GM19468 (cell line): ENCODE measurements around the gene ITGAX.
"Not testable (repeated sequence)": the region's sequence is repeated elsewhere in the genome, so short reads cannot be mapped to it uniquely, and the experiment has no call there.

Experiments
- ATAC-seq: cut with Tn5 transposase; IDR thresholded peaks from one replicate; pipeline ENCODE4 v1.9.1; 2021; ENCODE audit warnings: mild to moderate bottlenecking, moderate library complexity, moderate number of reproducible peaks; ENCODE audit not compliant: unreplicated experiment; ENCODE audit errors: extremely low read depth

ITGAX gene

GRCh38 chr16:31354394-31355291 is at the start of gene ITGAX:
Gene ITGAX (plus strand): TSS chr16:31355176. CDS start chr16:31355255, 79 bp downstream.
- ATAC-seq = no peak

- ATAC-seq = no peak
Observed at GRCh38 chr16:31305219-31305618, 49.8 kb upstream of the ITGAX start.

GRCh38 chr16:31308381-31308780 is 46.6 kb upstream of the ITGAX start:
- not testable (repeated sequence) for ATAC-seq

- ATAC-seq = no peak
Observed at GRCh38 chr16:31322500-31322899, 32.5 kb upstream of the ITGAX start.

- ATAC-seq = no peak
Observed at GRCh38 chr16:31323959-31324629, 30.9 kb upstream of the ITGAX start.

GRCh38 chr16:31325171-31325570 is 29.8 kb upstream of the ITGAX start:
- no peak for ATAC-seq

- ATAC-seq = no peak
Observed at GRCh38 chr16:31327646-31328225, 27.2 kb upstream of the ITGAX start.

- no peak for ATAC-seq
Observed at GRCh38 chr16:31328322-31329052, 26.5 kb upstream of the ITGAX start.

GRCh38 chr16:31329671-31330552 is 25.1 kb upstream of the ITGAX start:
- no peak for ATAC-seq

- ATAC-seq = no peak
Observed at GRCh38 chr16:31330553-31330890, 24.5 kb upstream of the ITGAX start.

GRCh38 chr16:31331141-31331764 is 23.7 kb upstream of the ITGAX start:
- no peak for ATAC-seq

- no peak for ATAC-seq
Observed at GRCh38 chr16:31331807-31332301, 23.1 kb upstream of the ITGAX start.

- ATAC-seq = no peak
Observed at GRCh38 chr16:31332544-31332943, 22.4 kb upstream of the ITGAX start.

GRCh38 chr16:31333686-31334649 is 21.0 kb upstream of the ITGAX start:
- no peak for ATAC-seq

GRCh38 chr16:31334934-31335333 is 20.0 kb upstream of the ITGAX start:
- ATAC-seq = no peak

- ATAC-seq = no peak
Observed at GRCh38 chr16:31335431-31335830, 19.5 kb upstream of the ITGAX start.

- ATAC-seq = not testable (repeated sequence)
Observed at GRCh38 chr16:31338166-31338685, 16.8 kb upstream of the ITGAX start.

GRCh38 chr16:31344712-31345111 is 10.3 kb upstream of the ITGAX start:
- no peak for ATAC-seq
